Right lobe of liver (tissue), 6 donors: Measurements from ENCODE around the gene KLHL30. TPM values are rescaled to one million over a fixed set of nuclear protein-coding genes. Genes with fewer than 3 reads are reported as not detected.

Experiments
- ATAC-seq, 4 donors: fragments of 200-7000 bp; cut with Tn5 transposase; one replicate each; pipeline ENCODE4 v1.9.1; 2020; ENCODE audit warnings: mild to moderate bottlenecking in 4 of 4, moderate library complexity in 4 of 4
- DNase-seq, 3 donors: peaks; one replicate each; pipeline ENCODE4 v3.0.0-alpha.2; 2020
- H3K27ac ChIP-seq, 3 donors: fragments of 200-600 bp; one replicate each; pipeline ENCODE4 v1.8.0; 2022
- H3K27me3 ChIP-seq, 2 donors: fragments of 200-600 bp; one replicate each; pipeline ENCODE4 v1.8.0; 2022
- H3K36me3 ChIP-seq, 4 donors: fragments of 200-600 bp; sonication (generic) in 1 of 4; one replicate each; pipeline versions ENCODE4 v1.5.1 to v1.8.0; 2017 to 2022; ENCODE audit warnings: control low read depth in 1 of 4
- H3K4me1 ChIP-seq, 4 donors: fragments of 200-600 bp; sonication (generic) in 1 of 4; one replicate each; pipeline versions ENCODE4 v1.5.1 to v1.8.0; 2017 to 2022; ENCODE audit warnings: control low read depth in 1 of 4
- H3K4me3 ChIP-seq, 3 donors: fragments of 200-600 bp; one replicate each; pipeline ENCODE4 v1.8.0; 2022
- H3K9me3 ChIP-seq, 4 donors: fragments of 200-600 bp; sonication (generic) in 1 of 4; one replicate each; pipeline versions ENCODE4 v1.5.1 to v1.8.0; 2017 to 2022; ENCODE audit warnings: control low read depth in 1 of 4
- POLR2A ChIP-seq: fragments of 450-650 bp; IDR thresholded peaks from one replicate; pipeline ENCODE4 v1.6.1; 2017; ENCODE audit warnings: antibody characterized with exemption, mild to moderate bottlenecking
- WGBS: methylation state at CpG from one replicate; pipeline ENCODE4 v1.1.6; 2018; ENCODE audit warnings: low coverage, low lambda C conversion rate; ENCODE audit not compliant: insufficient coverage; ENCODE audit errors: missing lambda C conversion rate; 5-methylcytosine and 5-hydroxymethylcytosine counted together
- intact Hi-C, 2 donors: fragments of 100-400 bp; cut with DNase I; formaldehyde crosslinking; loops; one replicate each; pipeline versions ENCODE4 v1.11.2 to v1.14.1; 2022
- total RNA-seq, 6 experiments: library from RNA; depleted of rRNA in 2 of 6; stranded (reverse); fragments of >200 nt in 2 of 6; fragmentation: NEBNext Ultra II Directional in 3 of 6; extraction: Animal tissue kit (Norgen Biotek cat#: 25700) in 3 of 6; gene quantifications; one replicate each; pipeline versions ENCODE4 v1.1.0 to v1.2.4, GENCODE V29; 2016 to 2023
- TF ChIP-seq, protein P1 (sequence below), 4 donors: fragments of 200-600 bp in 3 of 4; fragments of 450-650 bp in 1 of 4; IDR thresholded peaks; one replicate each; pipeline versions ENCODE4 v1.5.1 to v1.8.0; 2016 to 2022; ENCODE audit warnings: antibody characterized with exemption in 4 of 4, mild to moderate bottlenecking in 2 of 4
- donor health status: DM: no; HTN: yes; CAD: no.
- donor health status: DM: no; HTN: no; CAD: no.
- donor health status: DM: no; HTN: no; CAD: no.
- donor health status: DM: no; HTN: yes; CAD: no.
- donor health status: DM: no; HTN: yes; CAD: no.

Gene KLHL30
- total RNA-seq, 6 experiments from 2014 or later: 0.04 to 0.19 (median 0.11) TPM; not detected in 2

DNA sequence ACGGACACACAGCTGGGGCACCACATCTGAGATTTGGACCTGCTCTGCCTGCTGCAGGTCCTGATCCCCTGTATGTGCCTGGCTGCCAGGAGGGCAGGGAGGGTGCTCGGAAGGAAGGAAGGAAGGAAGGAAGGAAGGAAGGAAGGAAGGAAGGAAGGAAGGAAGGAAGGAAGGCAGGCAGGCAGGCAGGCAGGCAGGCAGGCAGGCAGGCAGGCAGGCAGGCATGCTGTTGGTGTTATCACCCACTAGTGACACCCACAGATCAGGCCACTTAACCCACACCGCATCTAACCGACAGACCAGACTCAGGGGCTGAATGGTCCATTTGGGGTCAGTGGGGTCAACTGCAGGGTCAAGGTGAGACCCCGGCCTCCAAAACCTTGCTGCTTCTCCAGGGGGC is 5.8 kb downstream of the KLHL30 start:
- no peaks in the 10 kb centered on the region for H3K27me3 ChIP-seq
- WGBS: 65% methylated on average over 4 of the region's 5 CpGs
- no peaks in the 10 kb centered on the region for H3K4me1 ChIP-seq
- H3K9me3 ChIP-seq: no peaks in the 10 kb centered on the region
- no peak for DNase-seq
- intact Hi-C loops: no loop called here
- ATAC-seq: no peak
- H3K4me3 ChIP-seq: no peak overlapping the region
- H3K36me3 ChIP-seq: no peaks in the 10 kb centered on the region
- no peak overlapping the region for H3K27ac ChIP-seq
- TF ChIP-seq, protein P1, sequence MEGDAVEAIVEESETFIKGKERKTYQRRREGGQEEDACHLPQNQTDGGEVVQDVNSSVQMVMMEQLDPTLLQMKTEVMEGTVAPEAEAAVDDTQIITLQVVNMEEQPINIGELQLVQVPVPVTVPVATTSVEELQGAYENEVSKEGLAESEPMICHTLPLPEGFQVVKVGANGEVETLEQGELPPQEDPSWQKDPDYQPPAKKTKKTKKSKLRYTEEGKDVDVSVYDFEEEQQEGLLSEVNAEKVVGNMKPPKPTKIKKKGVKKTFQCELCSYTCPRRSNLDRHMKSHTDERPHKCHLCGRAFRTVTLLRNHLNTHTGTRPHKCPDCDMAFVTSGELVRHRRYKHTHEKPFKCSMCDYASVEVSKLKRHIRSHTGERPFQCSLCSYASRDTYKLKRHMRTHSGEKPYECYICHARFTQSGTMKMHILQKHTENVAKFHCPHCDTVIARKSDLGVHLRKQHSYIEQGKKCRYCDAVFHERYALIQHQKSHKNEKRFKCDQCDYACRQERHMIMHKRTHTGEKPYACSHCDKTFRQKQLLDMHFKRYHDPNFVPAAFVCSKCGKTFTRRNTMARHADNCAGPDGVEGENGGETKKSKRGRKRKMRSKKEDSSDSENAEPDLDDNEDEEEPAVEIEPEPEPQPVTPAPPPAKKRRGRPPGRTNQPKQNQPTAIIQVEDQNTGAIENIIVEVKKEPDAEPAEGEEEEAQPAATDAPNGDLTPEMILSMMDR (IDR thresholded peaks at IDR 0.05): no peak
- no peak for TF ChIP-seq POLR2A

DNA sequence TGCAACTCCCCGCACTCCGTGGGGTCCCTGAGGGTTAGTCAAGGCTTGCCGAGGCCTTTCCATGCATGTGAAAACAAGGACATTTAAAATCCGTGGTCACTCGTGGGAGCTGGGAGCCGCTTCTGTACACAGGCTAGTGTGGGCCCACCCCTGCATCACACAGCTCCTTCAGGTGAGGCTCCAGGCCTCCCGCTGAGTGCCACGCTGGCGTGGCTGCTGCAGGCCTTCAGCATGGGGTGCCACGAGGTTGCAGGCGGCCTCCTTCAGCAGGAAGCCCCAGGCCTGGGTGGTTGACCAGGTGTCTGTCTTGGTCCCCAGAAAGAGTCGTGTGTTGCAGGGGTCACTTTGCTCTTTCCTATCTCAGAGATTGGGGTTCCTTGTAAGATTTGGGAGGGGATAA is 6.6 kb downstream of the KLHL30 start:
- no peak overlapping the region for H3K4me3 ChIP-seq
- no peak overlapping the region for H3K27ac ChIP-seq
- DNase-seq (no peak), ATAC-seq (no peak)
- intact Hi-C loops: no loop called here
- TF ChIP-seq POLR2A: no peak
- TF ChIP-seq, protein P1 (IDR thresholded peaks at IDR 0.05): no peak
- H3K27me3 ChIP-seq: no peaks in the 10 kb centered on the region
- no peaks in the 10 kb centered on the region for H3K4me1 ChIP-seq
- H3K9me3 ChIP-seq: no peaks in the 10 kb centered on the region
- WGBS: 82% methylated on average over 2 of the region's 12 CpGs
- H3K36me3 ChIP-seq: no peaks in the 10 kb centered on the region

DNA sequence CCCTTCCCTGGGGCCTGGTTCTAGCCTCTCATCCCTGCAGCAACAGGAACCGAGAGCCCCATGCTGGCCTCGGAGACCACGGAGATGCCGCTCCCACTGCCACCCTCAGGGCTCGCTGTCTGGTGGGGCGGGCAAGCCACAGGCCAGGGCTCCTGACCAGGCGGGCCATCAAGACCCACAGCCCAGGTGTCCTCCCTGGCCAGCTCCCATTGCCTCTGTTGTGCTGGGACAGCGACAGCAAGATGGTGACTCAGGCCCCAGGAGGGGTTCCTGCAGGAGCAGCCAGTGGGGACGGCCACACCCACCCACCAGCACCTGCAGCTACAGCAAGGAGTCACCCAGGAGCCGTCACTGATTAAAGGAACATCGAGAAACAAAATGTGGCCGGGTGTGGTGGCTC is 7.4 kb downstream of the KLHL30 start:
- intact Hi-C loops: no loop called here
- ATAC-seq (no peak), DNase-seq (no peak)
- H3K27me3 ChIP-seq: no peaks in the 10 kb centered on the region
- no peaks in the 10 kb centered on the region for H3K36me3 ChIP-seq
- no peak for TF ChIP-seq POLR2A
- TF ChIP-seq, protein P1 (IDR thresholded peaks at IDR 0.05): no peak
- no peak overlapping the region for H3K27ac ChIP-seq
- H3K9me3 ChIP-seq: no peaks in the 10 kb centered on the region
- H3K4me1 ChIP-seq: no peaks in the 10 kb centered on the region
- no CpG with 5 or more reads among the region's 12 CpGs for WGBS
- no peak overlapping the region for H3K4me3 ChIP-seq

DNA sequence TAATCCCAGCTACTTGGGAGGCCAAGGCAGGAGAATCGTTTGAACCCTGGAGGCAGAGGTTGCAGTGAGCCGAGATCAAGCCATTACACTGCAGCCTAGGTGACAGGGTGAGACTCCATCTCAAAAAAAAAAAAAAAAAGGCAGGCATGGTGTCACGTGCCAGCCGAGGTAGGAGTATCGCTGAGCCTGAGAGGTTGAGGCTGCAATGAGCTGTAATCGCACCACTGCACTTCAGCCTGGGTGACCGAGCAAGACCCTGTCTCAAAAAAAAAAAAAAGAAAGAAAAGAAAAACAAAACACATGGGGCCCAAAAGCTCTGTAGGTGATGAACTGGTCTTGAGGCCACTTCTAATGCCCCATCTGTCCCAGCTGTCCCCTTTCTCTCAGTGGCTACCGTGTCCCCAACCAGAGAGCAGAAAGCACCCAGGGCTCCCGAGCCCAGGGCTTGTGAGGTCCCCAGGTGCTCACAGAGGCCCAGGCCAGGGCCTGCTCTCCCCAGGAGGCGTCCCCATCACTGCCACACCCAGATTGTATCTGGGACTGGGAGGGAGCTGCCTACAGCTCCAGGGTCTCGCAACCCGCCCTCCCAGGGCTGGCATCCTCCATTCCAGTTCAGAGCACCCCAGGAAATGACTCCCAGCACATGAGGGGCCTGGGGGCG is 8.5 kb downstream of the KLHL30 start:
- Histone ChIP-seq H3K9me3 (no peaks in the 10 kb centered on the region), H3K27me3 (no peaks in the 10 kb centered on the region), H3K36me3 (no peaks in the 10 kb centered on the region), H3K4me1 (no peaks in the 10 kb centered on the region), H3K4me3 (no peak overlapping the region), H3K27ac (no peak overlapping the region)
- WGBS: 90% methylated on average over 4 of the region's 13 CpGs
- no peak for DNase-seq
- TF ChIP-seq, protein P1 (IDR thresholded peaks at IDR 0.05): no peak
- TF ChIP-seq POLR2A: no peak
- intact Hi-C loops: no loop called here
- no peak for ATAC-seq
